ENCODE results near the gene C16orf92.

The C16orf92 gene

DNA sequence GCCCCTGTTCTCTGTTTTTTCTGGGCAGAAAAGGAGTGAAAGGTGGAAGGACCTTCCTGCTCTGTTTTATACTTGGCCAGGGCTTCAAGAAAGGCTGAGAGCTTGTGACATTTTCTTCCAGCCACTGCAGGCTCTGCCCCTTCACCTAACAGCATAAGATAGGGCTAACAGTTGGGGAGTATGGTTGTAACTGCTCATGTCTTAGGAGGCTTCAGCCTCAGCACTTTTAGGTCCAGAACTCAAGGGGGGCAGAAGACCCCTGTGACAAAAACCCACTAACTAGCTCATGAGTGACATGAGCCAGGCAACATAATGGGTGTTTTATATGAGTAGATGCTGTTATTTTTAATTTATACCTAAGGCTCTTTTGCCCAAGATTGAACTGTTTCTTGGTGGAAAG lies 47.5 kb downstream of the C16orf92 start:
- in situ Hi-C loops (cut with MboI; ENCODE audit: low sequenced_read_pairs) = no loop called here

Measured in HL-60/S4 treated with phorbol 12-myristate 13-acetate at 8.2 ng/mL for 4 days and 3 days (cell line).